Bronchial epithelial cell (primary cell): ENCODE results near the gene SEC63. TPM values are rescaled to one million over a fixed set of nuclear protein-coding genes. Genes with fewer than 3 reads are reported as not detected.
"Not testable (repeated sequence)": the region's sequence is repeated elsewhere in the genome, so short reads cannot be mapped to it uniquely, and the experiment has no call there.

Source experiments
- DNase-seq: peaks from one replicate; pipeline ENCODE4 v3.0.0-alpha.2; 2010; ENCODE audit warnings: low read depth
- FAIRE-seq: peaks from 2 replicates; lab custom pipeline; 2011; peaks lifted over from hg19 to GRCh38; lab: Jason Lieb, UNC
- H3K27me3 ChIP-seq: 2 replicates; pipeline ENCODE4 v1.5.1; 2011; ENCODE audit warnings: low read length; ENCODE audit not compliant: control insufficient read depth, insufficient read depth
- H3K36me3 ChIP-seq: 2 replicates; pipeline ENCODE4 v1.5.1; 2011; ENCODE audit warnings: low read length; ENCODE audit not compliant: control insufficient read depth, insufficient read depth
- H3K4me3 ChIP-seq: 2 replicates; pipeline ENCODE4 v1.5.1; 2011; ENCODE audit warnings: mild to moderate bottlenecking, low read depth, low read length, control low read depth
- CTCF ChIP-seq: IDR thresholded peaks from 2 replicates; pipeline ENCODE4 v1.5.1; 2011; ENCODE audit warnings: mild to moderate bottlenecking, moderate library complexity, low read length, control low read depth, inconsistent platforms; ENCODE audit not compliant: insufficient read depth, severe bottlenecking
- total RNA-seq: library from RNA; depleted of rRNA; stranded (reverse); fragments of >200 nt; gene quantifications from 2 replicates; pipeline ENCODE4 v1.2.1, GENCODE V29; 2014

Gene SEC63
- total RNA-seq, 1 donor from 2014 or later = 19.7 TPM

- TF ChIP-seq CTCF = no peak
- no peak for FAIRE-seq
- no peak for DNase-seq
- Histone ChIP-seq H3K36me3 (peaks cover 1% of the 10 kb centered on the region), H3K27me3 (no peaks in the 10 kb centered on the region), H3K4me3 (no peak overlapping the region)
Measured at GRCh38 chr6:107941199-107941598, 16.8 kb downstream of the SEC63 start.

GRCh38 chr6:107936910-107937292 is 21.1 kb downstream of the SEC63 start:
- not testable (repeated sequence) for H3K4me3 ChIP-seq, H3K36me3 ChIP-seq, H3K27me3 ChIP-seq, FAIRE-seq, DNase-seq

GRCh38 chr6:107936162-107936909 is 21.7 kb downstream of the SEC63 start:
- FAIRE-seq (no peak), DNase-seq (no peak)
- no peaks in the 10 kb centered on the region for H3K36me3 ChIP-seq
- H3K27me3 ChIP-seq = no peaks in the 10 kb centered on the region
- no peak for TF ChIP-seq CTCF
- H3K4me3 ChIP-seq = no peak overlapping the region

- H3K27me3 ChIP-seq, H3K36me3 ChIP-seq, FAIRE-seq, H3K4me3 ChIP-seq, DNase-seq: not testable (repeated sequence)
Measured at GRCh38 chr6:107934229-107934628, 23.8 kb downstream of the SEC63 start.

GRCh38 chr6:107932580-107932979 is 25.4 kb downstream of the SEC63 start:
- peaks cover 1% of the 10 kb centered on the region for H3K36me3 ChIP-seq
- no peak for DNase-seq
- no peaks in the 10 kb centered on the region for H3K27me3 ChIP-seq
- no peak for TF ChIP-seq CTCF
- no peak overlapping the region for H3K4me3 ChIP-seq
- FAIRE-seq = no peak

- H3K36me3 ChIP-seq = peaks cover 1% of the 10 kb centered on the region
Measured at GRCh38 chr6:107931894-107932293, 26.1 kb downstream of the SEC63 start.

More at GRCh38 chr6:107931894-107932293, 26.1 kb downstream of the SEC63 start:
- no peak for FAIRE-seq
- no peak for DNase-seq
- no peaks in the 10 kb centered on the region for H3K27me3 ChIP-seq
- TF ChIP-seq CTCF = no peak
- H3K4me3 ChIP-seq = no peak overlapping the region
